Tibial nerve (tissue), 4 donors: ENCODE measurements around the gene PSMB8.

ENCODE experiments used
- CTCF ChIP-seq, 5 experiments: fragments of 200-600 bp in 3 of 5; fragments of 450-650 bp in 2 of 5; sonication (generic) in 3 of 5; IDR thresholded peaks; one replicate each; pipeline ENCODE4 v1.5.1; 2016 to 2019; ENCODE audit warnings: antibody characterized with exemption in 5 of 5, mild to moderate bottlenecking in 3 of 5, moderate library complexity in 2 of 5
- EP300 ChIP-seq, 2 donors: sonication (generic); formaldehyde crosslinking; IDR thresholded peaks; one replicate each; pipeline ENCODE4 v1.6.1; 2017; ENCODE audit warnings: antibody characterized with exemption in 2 of 2, mild to moderate bottlenecking in 1 of 2

DNA sequence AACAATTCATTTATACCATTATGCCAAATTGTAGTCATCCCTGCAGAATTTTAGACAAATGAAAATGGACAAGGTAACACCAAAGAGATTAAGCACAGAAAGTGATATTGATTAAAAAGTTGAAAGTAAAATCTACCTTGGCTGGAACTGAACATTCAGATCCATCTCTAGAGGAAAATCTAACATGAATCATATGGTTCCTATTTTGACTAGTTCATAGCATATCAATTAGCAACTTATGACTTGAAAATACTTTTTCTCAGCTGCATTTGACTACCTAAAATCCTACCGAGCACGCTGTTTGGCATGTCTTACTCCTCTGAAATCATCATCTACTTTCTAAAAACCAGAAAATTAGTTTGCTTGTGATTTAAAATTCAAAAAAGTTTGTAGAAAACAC is 32.8 kb upstream of the PSMB8 start:
- no peak for TF ChIP-seq EP300 (IDR thresholded peaks at IDR 0.05)
- no peak for TF ChIP-seq CTCF (IDR thresholded peaks at IDR 0.05)
